Stimulated activated naive CD8-positive, alpha-beta T cell treated with anti-CD3 and anti-CD28 coated beads, Interleukin-15, Interleukin-2, amounts not matched to agents 100 U/mL and 50 U/mL, for 24 hours (primary cell): Measurements from ENCODE around the gene NR3C2.

Source experiments
- ATAC-seq: fragments of 150-1000 bp; cut with Tn5 transposase; one replicate; pipeline ENCODE4 v1.10.0; 2021
- DNase-seq: peaks from one replicate; pipeline ENCODE4 v3.0.0; 2021

NR3C2 gene

DNA sequence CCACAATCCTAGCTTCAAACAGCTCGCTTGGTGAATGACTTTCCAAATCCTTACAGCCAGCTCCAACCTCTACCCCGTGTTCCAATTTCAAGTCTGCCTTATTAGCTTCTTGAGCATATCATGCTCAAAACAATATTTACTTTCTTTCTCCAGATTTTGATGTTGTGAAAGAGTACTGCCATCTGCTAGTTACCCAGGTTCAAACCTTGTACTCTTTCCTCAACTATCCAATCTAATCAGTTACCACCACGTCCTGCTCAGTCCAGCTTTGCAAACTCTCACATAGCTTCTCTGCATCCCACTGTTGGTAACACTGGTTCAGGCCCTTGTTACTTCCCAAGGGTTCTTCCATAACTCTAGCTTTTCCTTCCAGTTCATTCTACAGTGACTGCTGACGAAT, 179.1 kb downstream of the NR3C2 start:
- no peak for ATAC-seq
- DNase-seq: no peak

- no peak for ATAC-seq
- DNase-seq: no peak
Measured at GRCh38 chr4:148261848-148262247, 180.4 kb downstream of the NR3C2 start.

- no peak for ATAC-seq
- no peak for DNase-seq
Measured at GRCh38 chr4:148259841-148260240, 182.4 kb downstream of the NR3C2 start.

DNA sequence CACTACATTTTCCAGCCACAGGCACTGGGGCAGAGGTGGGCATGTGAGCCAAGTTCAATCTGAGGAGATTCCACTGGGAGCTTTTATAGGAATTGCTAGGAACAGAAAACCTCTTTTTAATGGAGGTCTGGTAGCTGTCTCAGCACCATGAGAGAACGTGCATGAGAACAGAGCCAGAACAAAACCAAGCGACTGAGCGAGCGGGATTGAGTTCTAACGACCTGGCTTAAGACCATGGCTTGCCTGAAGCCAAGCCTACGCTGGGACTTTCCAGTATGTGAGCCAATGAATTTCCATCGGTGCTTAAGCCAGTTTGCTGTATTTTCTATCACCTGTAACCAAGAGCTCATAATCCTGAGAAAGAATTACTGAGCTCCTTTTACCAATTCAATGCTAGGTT, 183.7 kb downstream of the NR3C2 start:
- DNase-seq (no peak), ATAC-seq (no peak)

DNA sequence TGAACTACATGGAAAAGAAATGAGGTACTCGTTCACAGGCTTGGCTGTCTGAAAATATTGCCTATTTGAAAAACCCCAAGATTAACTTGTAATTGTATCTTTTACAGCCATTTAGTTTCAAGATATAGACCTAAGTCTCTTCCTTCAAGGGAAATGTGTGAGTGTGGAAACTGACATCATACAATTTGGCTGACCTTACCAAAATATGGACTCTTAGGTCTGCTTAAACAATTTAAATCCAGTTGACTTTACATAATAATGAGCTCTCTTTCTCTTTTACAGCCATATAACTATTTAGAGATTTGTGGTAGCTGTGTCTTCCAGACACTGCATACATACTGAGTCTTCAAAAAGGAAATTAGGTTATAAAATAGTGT, 186.9 kb downstream of the NR3C2 start:
- no peak for ATAC-seq
- DNase-seq: no peak

- no peak for DNase-seq
- ATAC-seq: peak; percentile 72
Measured at GRCh38 chr4:148254621-148255343, 187.4 kb downstream of the NR3C2 start.

DNA sequence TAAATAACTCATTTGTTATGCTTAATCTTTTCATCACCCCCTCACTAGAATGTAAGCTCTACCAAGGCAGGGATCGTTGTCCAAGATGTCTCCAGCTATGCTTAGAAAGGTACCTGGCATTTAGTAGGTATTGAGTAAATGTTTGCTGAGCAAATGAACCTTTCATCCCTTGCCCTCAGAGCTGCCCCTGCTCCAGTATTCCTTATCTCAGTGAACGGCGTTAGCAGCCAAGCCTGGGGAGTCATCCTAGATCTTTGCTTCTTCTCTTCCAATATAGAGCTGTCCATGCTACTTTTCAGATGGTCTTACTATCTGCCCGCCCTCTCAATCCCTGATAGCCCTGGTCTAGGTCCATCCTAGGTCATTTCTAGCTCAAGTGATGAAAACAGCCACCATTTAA, 188.4 kb downstream of the NR3C2 start:
- no peak for DNase-seq
- no peak for ATAC-seq

- ATAC-seq (no peak), DNase-seq (no peak)
Measured at GRCh38 chr4:148248824-148249223, 193.4 kb downstream of the NR3C2 start.

DNA sequence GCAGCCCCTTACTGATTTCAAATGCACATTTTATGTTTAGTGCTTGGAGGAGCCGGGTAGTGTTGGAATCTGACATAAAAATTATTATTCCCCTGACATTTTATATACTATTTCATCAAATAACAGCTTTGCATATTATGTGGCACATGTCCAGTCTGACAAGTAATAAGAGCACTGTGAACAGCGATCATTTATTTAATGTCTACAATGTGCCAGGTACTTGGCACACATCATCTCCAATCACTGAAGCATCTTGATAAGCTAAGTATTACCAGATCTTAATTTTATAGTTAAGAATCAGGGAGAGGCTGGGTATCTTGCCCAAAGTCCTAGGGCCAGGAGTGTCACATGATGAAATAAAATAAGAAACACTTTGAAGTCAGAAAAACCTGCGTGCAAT, 197.2 kb downstream of the NR3C2 start:
- no peak for ATAC-seq
- no peak for DNase-seq

GRCh38 chr4:148243837-148244236, 198.4 kb downstream of the NR3C2 start:
- DNase-seq (no peak), ATAC-seq (no peak)

GRCh38 chr4:148240241-148240640, 202.0 kb downstream of the NR3C2 start:
- ATAC-seq (no peak), DNase-seq (no peak)

GRCh38 chr4:148239494-148239985, 202.7 kb downstream of the NR3C2 start:
- ATAC-seq (no peak), DNase-seq (no peak)

GRCh38 chr4:148238811-148239493, 203.3 kb downstream of the NR3C2 start:
- no peak for ATAC-seq
- DNase-seq: no peak

- no peak for ATAC-seq
- DNase-seq: no peak
Measured at GRCh38 chr4:148238086-148238485, 204.1 kb downstream of the NR3C2 start.

DNA sequence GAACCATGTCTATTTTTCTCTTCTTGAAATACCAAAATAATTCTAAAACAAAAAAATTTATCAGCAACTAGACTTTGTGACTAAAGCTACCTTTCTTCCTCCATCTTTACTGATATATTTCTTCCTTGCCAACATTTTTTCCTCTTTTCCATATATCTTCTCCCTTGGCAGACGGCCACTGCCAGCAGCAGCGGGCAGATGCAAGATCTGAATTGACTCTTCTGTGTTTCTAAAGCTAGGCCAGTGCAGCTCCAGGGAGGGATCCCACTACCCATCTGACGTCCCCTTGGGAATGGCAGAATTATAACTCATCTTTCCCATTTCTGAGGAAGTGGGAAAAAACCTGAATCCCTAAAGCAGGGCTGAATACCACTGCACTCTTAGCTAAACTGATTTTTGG, 206.4 kb downstream of the NR3C2 start:
- ATAC-seq (no peak), DNase-seq (no peak)

- DNase-seq: no peak
- ATAC-seq: no peak
Measured at GRCh38 chr4:148229798-148230197, 212.4 kb downstream of the NR3C2 start.

DNA sequence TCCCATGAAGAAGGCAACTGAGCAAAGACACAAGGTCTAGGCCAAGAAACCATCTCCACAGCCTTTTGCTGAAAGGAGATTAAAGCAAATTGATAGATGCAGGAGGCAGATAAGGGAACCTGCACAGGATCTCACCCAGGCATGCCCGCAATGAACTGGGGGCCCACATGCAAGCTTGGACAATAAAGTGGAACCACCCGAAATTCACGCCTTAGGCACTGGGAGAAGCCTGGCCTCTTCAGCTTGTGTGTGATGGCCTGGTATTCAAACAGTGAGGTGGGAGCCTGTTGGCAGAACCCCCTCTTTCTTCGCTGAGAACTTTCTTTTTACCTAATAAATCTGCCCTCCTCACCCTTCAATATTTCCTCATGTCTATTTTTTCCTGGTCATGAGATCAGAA, 213.2 kb downstream of the NR3C2 start:
- ATAC-seq (no peak), DNase-seq (no peak)

DNA sequence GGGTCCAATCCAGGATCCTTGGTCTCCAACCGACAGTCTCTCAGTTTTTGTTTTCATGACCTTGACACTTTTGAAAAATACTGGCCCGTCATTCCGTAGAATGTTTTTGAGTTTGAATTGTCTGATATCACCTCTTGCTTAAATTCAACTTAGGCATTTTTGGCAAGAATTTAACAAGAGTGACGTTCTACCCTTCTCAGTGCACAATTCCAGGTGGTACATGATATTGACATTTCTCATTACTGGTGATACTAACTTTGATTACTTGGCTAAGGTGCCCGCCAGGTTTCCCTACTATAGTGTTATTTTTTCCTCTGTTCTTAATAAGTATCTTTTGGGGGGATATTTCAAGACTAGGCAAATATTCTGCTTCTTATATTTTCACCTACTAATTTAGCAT, 215.1 kb downstream of the NR3C2 start:
- no peak for DNase-seq
- no peak for ATAC-seq

DNA sequence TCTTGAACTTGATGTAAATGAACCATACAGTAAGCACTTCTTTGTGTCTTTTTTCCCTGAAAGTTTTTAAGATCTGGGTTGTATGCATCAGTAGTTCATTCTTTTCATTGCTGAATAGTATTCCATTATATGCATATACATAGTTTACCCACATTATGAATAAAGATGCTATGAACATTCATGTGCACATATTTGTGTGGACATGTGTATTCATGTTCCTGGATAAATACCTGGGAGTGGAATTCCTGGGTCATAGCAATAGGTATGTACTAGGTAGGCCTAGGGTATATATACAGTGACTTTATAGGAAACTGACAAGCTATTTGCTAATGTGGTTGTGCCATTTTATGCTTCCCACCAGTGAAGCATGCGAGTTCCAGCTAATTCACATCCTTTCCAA, 215.9 kb downstream of the NR3C2 start:
- no peak for ATAC-seq
- no peak for DNase-seq

DNA sequence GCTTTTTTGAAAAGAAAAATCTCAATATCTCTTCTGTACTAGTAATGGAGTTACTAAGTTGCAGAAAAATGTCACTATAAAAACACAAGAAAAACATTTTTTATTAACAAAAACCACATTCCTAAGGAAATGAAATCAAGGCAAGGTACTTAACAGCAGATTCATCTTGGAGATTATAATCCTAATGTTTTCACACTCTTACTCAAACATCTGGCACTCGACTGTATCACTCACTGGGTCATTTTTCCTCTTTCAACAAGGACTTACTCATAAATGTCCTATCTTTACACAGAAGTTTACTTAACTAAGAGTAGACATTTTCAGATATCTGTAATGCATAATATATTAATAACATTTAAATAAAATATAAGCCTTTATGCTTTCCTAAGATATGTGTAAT, 216.6 kb downstream of the NR3C2 start:
- ATAC-seq (no peak), DNase-seq (no peak)

GRCh38 chr4:148224476-148224875, 217.7 kb downstream of the NR3C2 start:
- DNase-seq (no peak), ATAC-seq (no peak)

DNA sequence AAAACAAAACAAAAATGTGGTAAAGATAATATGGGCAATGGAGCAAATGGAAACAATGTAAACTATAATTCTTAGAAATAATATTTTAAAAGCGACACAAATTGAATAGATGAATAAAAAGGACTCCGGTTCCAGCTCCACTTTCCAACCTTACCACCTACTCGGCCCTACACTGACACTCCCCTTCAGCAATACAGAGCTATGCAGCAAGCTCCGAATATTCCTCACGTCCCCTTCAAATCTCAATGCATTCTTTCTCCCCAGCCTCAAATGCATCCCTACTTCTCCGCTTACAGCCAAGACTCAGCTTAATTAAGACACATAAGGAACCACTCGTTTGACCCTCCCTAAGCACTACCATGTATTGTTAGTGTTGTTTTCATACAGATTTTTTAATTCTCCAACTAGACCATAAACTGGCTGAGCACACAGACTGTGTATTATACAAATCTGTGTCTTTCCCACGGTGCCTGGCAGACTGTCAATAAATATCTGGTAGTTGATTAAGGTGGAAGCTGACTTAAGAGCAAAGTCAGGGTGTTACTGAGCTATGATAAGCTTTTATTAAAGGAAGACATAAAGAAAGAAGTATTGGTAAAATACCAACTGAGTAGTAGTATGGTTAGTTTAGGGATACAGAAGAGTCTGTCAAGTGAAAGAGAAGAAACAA, 219.1 kb downstream of the NR3C2 start:
- ATAC-seq (no peak), DNase-seq (no peak)
